Head of caudate nucleus (tissue), 42 donors: Measurements from ENCODE around the gene CCNYL1.
A peak's percentile ranks its signal among the peaks of the same experiment; 100 is the strongest.
"Not testable (repeated sequence)": the region's sequence is repeated elsewhere in the genome, so short reads cannot be mapped to it uniquely, and the experiment has no call there.

Experiments
- DNase-seq, 42 donors: peaks; one replicate each; pipeline versions ENCODE4 v3.0.0 to v3.0.0-alpha.2; 2020 to 2021; ENCODE audit warnings: mixed read lengths in 7 of 42
- intact Hi-C: fragments of 100-400 bp; cut with DNase I; formaldehyde crosslinking; loops from one replicate; pipeline ENCODE4 v1.15.0; 2022

CCNYL1 gene

GRCh38 chr2:207710814-207711740 is at the start of gene CCNYL1:
TSS of gene CCNYL1 (plus strand) at chr2:207711640. CDS start at chr2:207711897, 257 bp downstream.
- peak; percentile 97 to 100 (median 99) for DNase-seq
- intact Hi-C loops, result loop anchor here (2.0 to 10.0 kb wide), 2 partner anchors 86 to 186 kb away; partner anchors contain the start of genes CREB1 and METTL21A

- intact Hi-C loops, result no loop called here
- DNase-seq, result no peak
Measured at GRCh38 chr2:207662203-207662602, 49.2 kb upstream of the CCNYL1 start.

- DNase-seq, result no peak
- intact Hi-C loops, result no loop called here
Measured at GRCh38 chr2:207663870-207664545, 47.4 kb upstream of the CCNYL1 start.

GRCh38 chr2:207670887-207671286 is 40.6 kb upstream of the CCNYL1 start:
- DNase-seq, result no peak
- intact Hi-C loops, result no loop called here

- intact Hi-C loops, result no loop called here
- DNase-seq, result no peak
Measured at GRCh38 chr2:207673431-207673830, 38.0 kb upstream of the CCNYL1 start.

- intact Hi-C loops, result no loop called here
- DNase-seq, result no peak
Measured at GRCh38 chr2:207674266-207674774, 37.1 kb upstream of the CCNYL1 start.

GRCh38 chr2:207674826-207675225 is 36.6 kb upstream of the CCNYL1 start:
- DNase-seq, result no peak
- intact Hi-C loops, result no loop called here

GRCh38 chr2:207676827-207677354 is 34.5 kb upstream of the CCNYL1 start:
- no peak for DNase-seq
- intact Hi-C loops, result no loop called here

GRCh38 chr2:207681431-207681830 is 30.0 kb upstream of the CCNYL1 start:
- DNase-seq, result peak in 1 of 42 donors; percentile 9
- intact Hi-C loops, result no loop called here

- DNase-seq, result no peak
- intact Hi-C loops, result no loop called here
Measured at GRCh38 chr2:207682557-207682956, 28.9 kb upstream of the CCNYL1 start.

GRCh38 chr2:207683438-207683837 is 28.0 kb upstream of the CCNYL1 start:
- intact Hi-C loops, result no loop called here
- peak in 1 of 42 donors; percentile 18 for DNase-seq

GRCh38 chr2:207683879-207684627 is 27.4 kb upstream of the CCNYL1 start:
- peak in 1 of 42 donors; percentile 4 for DNase-seq
- intact Hi-C loops, result no loop called here

- DNase-seq, result no peak
- intact Hi-C loops, result no loop called here
Measured at GRCh38 chr2:207686812-207687211, 24.6 kb upstream of the CCNYL1 start.

GRCh38 chr2:207688597-207688996 is 22.8 kb upstream of the CCNYL1 start:
- no peak for DNase-seq
- intact Hi-C loops, result no loop called here

- DNase-seq, intact Hi-C loops: not testable (repeated sequence)
Measured at GRCh38 chr2:207690845-207691461, 20.5 kb upstream of the CCNYL1 start.

- intact Hi-C loops, result no loop called here
- DNase-seq, result peak in 39 of 42 donors; percentile 27 to 83 (median 58)
Measured at GRCh38 chr2:207692206-207693065, 19.0 kb upstream of the CCNYL1 start.

- intact Hi-C loops, result no loop called here
Measured at GRCh38 chr2:207693641-207694249, 17.7 kb upstream of the CCNYL1 start.

More at GRCh38 chr2:207693641-207694249, 17.7 kb upstream of the CCNYL1 start:
- DNase-seq, result no peak
